DND-41 (cell line): ENCODE measurements around the gene MAP1LC3B.

Experiments
- CTCF ChIP-seq: IDR thresholded peaks from 2 replicates; pipeline ENCODE4 v1.5.1; 2012; ENCODE audit warnings: borderline replicate concordance, low read length, moderate library complexity, mild to moderate bottlenecking; ENCODE audit not compliant: poor library complexity, severe bottlenecking; ENCODE audit errors: extremely low read depth
- EZH2 ChIP-seq: IDR thresholded peaks from 3 replicates; pipeline ENCODE4 v1.6.1; 2012; ENCODE audit warnings: borderline replicate concordance, low read depth, mild to moderate bottlenecking, moderate library complexity, low read length, inconsistent platforms; ENCODE audit not compliant: severe bottlenecking

GRCh38 chr16:87345726-87346424, 46.3 kb upstream of the MAP1LC3B start:
- TF ChIP-seq CTCF: no peak
- TF ChIP-seq EZH2: no peak
